Natural killer cell (primary cell): ENCODE measurements around the gene PLXNA2. TPM values are rescaled to one million over a fixed set of nuclear protein-coding genes. Genes with fewer than 3 reads are reported as not detected.

Experiments
- ATAC-seq, 3 donors: fragments of 150-1000 bp in 2 of 3; fragments of 200-7000 bp in 1 of 3; cut with Tn5 transposase; 1 replicate in 1 of 3; 2 replicates in 2 of 3; pipeline ENCODE4 v1.10.0; 2021; ENCODE audit warnings: mild to moderate bottlenecking in 2 of 3, moderate library complexity in 2 of 3
- DNase-seq, 2 donors: peaks; one replicate each; pipeline versions ENCODE4 v3.0.0 to v3.0.0-alpha.2; 2013 to 2021; ENCODE audit warnings: mixed read lengths in 1 of 2
- H3K27ac ChIP-seq: one replicate; pipeline ENCODE4 v1.5.1; 2013; ENCODE audit warnings: mild to moderate bottlenecking, low read length
- H3K27me3 ChIP-seq: one replicate; pipeline ENCODE4 v1.6.1; 2013; ENCODE audit warnings: low read length; ENCODE audit not compliant: control insufficient read depth, insufficient read depth
- H3K36me3 ChIP-seq: one replicate; pipeline ENCODE4 v1.6.1; 2013; ENCODE audit warnings: low read length; ENCODE audit not compliant: control insufficient read depth, insufficient read depth
- H3K4me1 ChIP-seq: one replicate; pipeline ENCODE4 v1.6.1; 2013; ENCODE audit warnings: low read length; ENCODE audit not compliant: control insufficient read depth, insufficient read depth
- H3K4me3 ChIP-seq: one replicate; pipeline ENCODE4 v1.5.1; 2013; ENCODE audit warnings: low read length
- H3K9me3 ChIP-seq: one replicate; pipeline ENCODE4 v1.6.1; 2013; ENCODE audit warnings: low read length; ENCODE audit not compliant: control insufficient read depth, insufficient read depth
- H3K27ac Mint-ChIP-seq, 2 donors: one replicate each; pipeline ENCODE4 v1.8.0; 2022; ENCODE audit warnings: mild to moderate bottlenecking in 2 of 2, mixed read lengths in 2 of 2, moderate library complexity in 1 of 2
- H3K27me3 Mint-ChIP-seq, 2 donors: one replicate each; pipeline ENCODE4 v1.8.0; 2022; ENCODE audit warnings: low read depth in 2 of 2, mixed read lengths in 2 of 2
- H3K36me3 Mint-ChIP-seq: one replicate; pipeline ENCODE4 v1.8.0; 2022; ENCODE audit warnings: mixed read lengths
- H3K4me1 Mint-ChIP-seq, 2 donors: one replicate each; pipeline ENCODE4 v1.8.0; 2022; ENCODE audit warnings: mixed read lengths in 2 of 2
- H3K4me3 Mint-ChIP-seq: one replicate; pipeline ENCODE4 v1.8.0; 2022; ENCODE audit warnings: mild to moderate bottlenecking, moderate library complexity, mixed read lengths
- H3K9me3 Mint-ChIP-seq, 2 donors: one replicate each; pipeline ENCODE4 v1.8.0; 2022; ENCODE audit warnings: mixed read lengths in 2 of 2
- CTCF ChIP-seq: fragments of 200-600 bp; IDR thresholded peaks from one replicate; pipeline ENCODE4 v1.8.0; 2022; ENCODE audit warnings: antibody characterized with exemption
- WGBS: methylation state at CpG from one replicate; pipeline ENCODE4 v1.1.7; 2013; ENCODE audit warnings: missing lambda C conversion rate; ENCODE audit not compliant: insufficient coverage; 5-methylcytosine and 5-hydroxymethylcytosine counted together
- intact Hi-C: fragments of 100-400 bp; cut with micrococcal nuclease; formaldehyde crosslinking; loops from one replicate; pipeline ENCODE4 v1.14.2; 2022
- total RNA-seq, 4 donors: library from RNA; stranded (reverse); fragments of 120-200 nt in 1 of 4; gene quantifications; one replicate each; pipeline versions ENCODE4 v1.2.3 to v1.2.4, GENCODE V29; 2013 to 2022

The PLXNA2 gene
- total RNA-seq, 3 donors from 2014 or later (not counting 1 experiment from before 2014, with no cell fraction given): 2.8 to 8.4 (median 2.8) TPM

GRCh38 chr1:208129060-208129459, 115.1 kb downstream of the PLXNA2 start:
- WGBS: 66% methylated on average over 1 of the region's 1 CpG
- intact Hi-C loops: no loop called here

GRCh38 chr1:208127792-208128529, 116.2 kb downstream of the PLXNA2 start:
- H3K9me3 Mint-ChIP-seq: no peaks in the 10 kb centered on the region
- DNase-seq: no peak
- H3K27me3 Mint-ChIP-seq: peaks cover 13 to 26% of the 10 kb centered on the region in 2 donors
- Histone ChIP-seq H3K4me3 (no peak overlapping the region), H3K27me3 (no peaks in the 10 kb centered on the region), H3K4me1 (peaks cover 3% of the 10 kb centered on the region), H3K9me3 (no peaks in the 10 kb centered on the region), H3K36me3 (no peaks in the 10 kb centered on the region), H3K27ac (no peak overlapping the region)
- 87% methylated on average over 10 of the region's 10 CpGs for WGBS
- no peak for ATAC-seq
- H3K36me3 Mint-ChIP-seq: no peaks in the 10 kb centered on the region
- intact Hi-C loops: no loop called here
- no peak for TF ChIP-seq CTCF
- H3K4me1 Mint-ChIP-seq: peaks cover 0 to 7% of the 10 kb centered on the region in 2 donors
- no peak overlapping the region for H3K27ac Mint-ChIP-seq
- no peak overlapping the region for H3K4me3 Mint-ChIP-seq

More at GRCh38 chr1:208129060-208129459, 115.1 kb downstream of the PLXNA2 start:
- Histone ChIP-seq H3K27ac (no peak overlapping the region), H3K4me1 (peaks cover 3% of the 10 kb centered on the region), H3K27me3 (no peaks in the 10 kb centered on the region), H3K36me3 (no peaks in the 10 kb centered on the region), H3K9me3 (no peaks in the 10 kb centered on the region), H3K4me3 (no peak overlapping the region)
- H3K4me1 Mint-ChIP-seq: peaks cover 0 to 7% of the 10 kb centered on the region in 2 donors
- no peak for ATAC-seq
- no peak for DNase-seq
- peaks cover 13 to 28% of the 10 kb centered on the region in 2 donors for H3K27me3 Mint-ChIP-seq
- H3K27ac Mint-ChIP-seq: no peak overlapping the region
- TF ChIP-seq CTCF: no peak
- H3K36me3 Mint-ChIP-seq: no peaks in the 10 kb centered on the region
- no peak overlapping the region for H3K4me3 Mint-ChIP-seq
- no peaks in the 10 kb centered on the region for H3K9me3 Mint-ChIP-seq

GRCh38 chr1:208127284-208127683, 116.9 kb downstream of the PLXNA2 start:
- TF ChIP-seq CTCF: no peak
- peaks cover 0 to 7% of the 10 kb centered on the region in 2 donors for H3K4me1 Mint-ChIP-seq
- Histone ChIP-seq H3K27ac (no peak overlapping the region), H3K4me3 (no peak overlapping the region), H3K36me3 (no peaks in the 10 kb centered on the region), H3K4me1 (peaks cover 3% of the 10 kb centered on the region), H3K27me3 (no peaks in the 10 kb centered on the region), H3K9me3 (no peaks in the 10 kb centered on the region)
- DNase-seq: no peak
- 87% methylated on average over 2 of the region's 2 CpGs for WGBS
- no peaks in the 10 kb centered on the region for H3K9me3 Mint-ChIP-seq
- no peaks in the 10 kb centered on the region for H3K36me3 Mint-ChIP-seq
- ATAC-seq: no peak
- H3K4me3 Mint-ChIP-seq: no peak overlapping the region
- peaks cover 13 to 24% of the 10 kb centered on the region in 2 donors for H3K27me3 Mint-ChIP-seq
- no peak overlapping the region for H3K27ac Mint-ChIP-seq
- intact Hi-C loops: no loop called here

GRCh38 chr1:208126108-208126507, 118.1 kb downstream of the PLXNA2 start:
- DNase-seq (no peak), ATAC-seq (no peak)
- WGBS: 41% methylated on average over 2 of the region's 2 CpGs
- H3K9me3 Mint-ChIP-seq: no peaks in the 10 kb centered on the region
- intact Hi-C loops: no loop called here
- Histone ChIP-seq H3K27me3 (no peaks in the 10 kb centered on the region), H3K27ac (no peak overlapping the region), H3K4me1 (no peaks in the 10 kb centered on the region), H3K9me3 (no peaks in the 10 kb centered on the region), H3K36me3 (no peaks in the 10 kb centered on the region), H3K4me3 (no peak overlapping the region)
- no peaks in the 10 kb centered on the region for H3K36me3 Mint-ChIP-seq
- no peak overlapping the region for H3K27ac Mint-ChIP-seq
- H3K27me3 Mint-ChIP-seq: peaks cover 13 to 16% of the 10 kb centered on the region in 2 donors
- TF ChIP-seq CTCF: no peak
- no peaks in the 10 kb centered on the region for H3K4me1 Mint-ChIP-seq
- H3K4me3 Mint-ChIP-seq: no peak overlapping the region
